IPS-15b (cell line): ENCODE measurements around the gene UBAC2.
"Not testable (repeated sequence)": the region's sequence is repeated elsewhere in the genome, so short reads cannot be mapped to it uniquely, and the experiment has no call there.

Experiments
- H3K27me3 ChIP-seq: one replicate; pipeline ENCODE4 v1.6.1; 2013; ENCODE audit warnings: low read length; ENCODE audit not compliant: control insufficient read depth, insufficient read depth
- H3K36me3 ChIP-seq: one replicate; pipeline ENCODE4 v1.6.1; 2013; ENCODE audit warnings: low read length; ENCODE audit not compliant: control insufficient read depth, insufficient read depth
- H3K4me1 ChIP-seq: one replicate; pipeline ENCODE4 v1.6.1; 2013; ENCODE audit warnings: mild to moderate bottlenecking, low read length; ENCODE audit not compliant: control insufficient read depth, insufficient read depth
- H3K4me3 ChIP-seq: one replicate; pipeline ENCODE4 v1.5.1; 2013; ENCODE audit warnings: low read depth, low read length
- H3K9ac ChIP-seq: one replicate; pipeline ENCODE4 v1.6.1; 2013; ENCODE audit warnings: low read depth, mild to moderate bottlenecking, low read length
- H3K9me3 ChIP-seq: one replicate; pipeline ENCODE4 v1.6.1; 2013; ENCODE audit warnings: mild to moderate bottlenecking, low read length; ENCODE audit not compliant: control insufficient read depth, insufficient read depth

The UBAC2 gene

GRCh38 chr13:99218969-99219368 is 18.3 kb downstream of the UBAC2 start:
- Histone ChIP-seq H3K4me3 (no peak overlapping the region), H3K36me3 (no peaks in the 10 kb centered on the region), H3K9me3 (no peaks in the 10 kb centered on the region), H3K9ac (no peak overlapping the region), H3K4me1 (peaks cover 9% of the 10 kb centered on the region), H3K27me3 (no peaks in the 10 kb centered on the region)

DNA sequence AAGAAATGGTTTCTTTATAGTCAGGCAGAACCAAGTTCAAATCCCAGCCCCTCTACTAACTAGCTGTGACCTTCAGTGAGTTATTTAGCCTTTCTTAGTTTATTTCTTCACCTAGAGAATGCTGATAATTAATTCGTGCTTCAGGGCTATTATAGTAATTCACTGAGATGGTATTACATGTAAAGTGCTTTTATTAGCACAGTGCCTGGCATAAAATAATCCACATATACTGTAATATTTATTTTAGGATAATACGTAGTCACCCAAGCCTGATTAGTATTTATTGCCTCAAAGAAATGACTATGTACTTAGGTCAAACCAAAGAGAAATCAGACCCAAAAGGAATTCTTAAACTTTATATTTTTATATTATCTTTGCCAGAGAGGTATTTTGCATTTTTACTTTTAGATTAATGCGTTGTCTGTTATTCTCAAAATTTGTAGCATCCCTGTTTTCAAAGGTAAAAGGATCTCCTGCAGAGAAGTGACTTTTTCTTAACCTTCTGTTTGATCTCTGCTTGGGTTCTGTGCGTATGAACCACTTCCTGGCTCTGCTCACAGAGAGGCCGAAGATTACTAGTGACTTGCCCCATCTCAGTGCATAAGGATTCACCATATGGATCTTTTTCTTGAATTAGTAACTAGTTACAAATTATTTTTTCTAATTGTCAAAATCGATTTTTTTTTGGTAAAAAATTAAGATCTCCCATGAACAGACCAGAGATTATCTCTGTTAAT is 19.7 kb downstream of the UBAC2 start:
- Histone ChIP-seq H3K36me3 (no peaks in the 10 kb centered on the region), H3K27me3 (no peaks in the 10 kb centered on the region), H3K9me3 (no peaks in the 10 kb centered on the region), H3K4me1 (no peaks in the 10 kb centered on the region), H3K4me3 (no peak overlapping the region), H3K9ac (no peak overlapping the region)

DNA sequence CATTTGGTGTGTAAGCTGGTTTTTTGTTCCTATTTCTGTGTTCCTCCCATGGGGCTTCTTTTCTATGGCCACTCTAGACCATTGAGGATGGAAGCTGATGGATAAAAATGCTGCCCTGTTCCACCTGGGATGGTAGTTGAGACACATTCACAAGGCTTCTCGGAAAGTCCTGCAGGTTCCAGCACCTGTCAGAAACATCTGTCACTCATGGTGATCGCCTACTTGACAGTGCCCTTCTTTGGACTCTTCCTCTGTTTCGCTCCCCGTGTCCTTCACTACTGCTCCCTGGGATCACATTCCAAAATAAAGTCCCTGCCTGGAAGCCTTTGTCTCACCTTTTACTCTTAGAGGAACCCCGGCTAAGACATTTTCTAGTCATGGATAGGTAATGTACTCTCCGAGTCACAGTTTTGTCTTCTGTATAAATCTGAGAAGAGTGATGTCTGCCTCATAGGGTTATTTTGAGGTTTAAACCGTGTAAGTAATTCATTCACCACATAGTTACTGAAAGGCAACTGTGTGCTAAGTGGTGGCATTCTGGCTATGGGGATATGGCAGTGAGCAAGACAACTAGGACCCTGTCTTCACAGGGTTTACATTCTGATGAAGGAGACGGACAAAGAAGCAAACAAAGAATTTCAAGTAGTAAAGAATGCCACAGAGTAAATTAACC is 21.0 kb downstream of the UBAC2 start:
- Histone ChIP-seq H3K4me3 (no peak overlapping the region), H3K4me1 (no peaks in the 10 kb centered on the region), H3K9me3 (no peaks in the 10 kb centered on the region), H3K36me3 (no peaks in the 10 kb centered on the region), H3K9ac (no peak overlapping the region), H3K27me3 (no peaks in the 10 kb centered on the region)

DNA sequence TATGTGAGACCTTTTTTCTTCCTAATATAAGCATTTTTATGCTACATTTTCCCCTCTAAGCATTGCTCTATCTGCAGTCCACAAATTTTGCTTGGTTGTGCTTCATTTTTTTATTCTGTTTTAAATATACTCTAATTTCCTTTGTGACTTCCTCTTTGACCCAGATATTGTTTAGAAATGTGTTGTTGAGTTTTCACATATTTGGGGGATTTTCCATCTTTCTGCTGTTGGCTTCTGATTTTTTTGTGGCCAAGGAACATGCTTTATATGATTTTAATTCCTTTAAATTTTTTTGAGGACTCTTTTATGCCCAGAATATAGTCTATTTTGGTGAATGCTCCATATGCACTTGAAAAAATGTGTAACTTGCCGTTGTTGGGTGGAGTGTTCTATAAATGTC is 22.9 kb downstream of the UBAC2 start:
- no peak overlapping the region for H3K9ac ChIP-seq
- H3K9me3 ChIP-seq, result no peaks in the 10 kb centered on the region
- H3K27me3 ChIP-seq, result no peaks in the 10 kb centered on the region
- H3K36me3 ChIP-seq, result no peaks in the 10 kb centered on the region
- no peaks in the 10 kb centered on the region for H3K4me1 ChIP-seq
- no peak overlapping the region for H3K4me3 ChIP-seq

DNA sequence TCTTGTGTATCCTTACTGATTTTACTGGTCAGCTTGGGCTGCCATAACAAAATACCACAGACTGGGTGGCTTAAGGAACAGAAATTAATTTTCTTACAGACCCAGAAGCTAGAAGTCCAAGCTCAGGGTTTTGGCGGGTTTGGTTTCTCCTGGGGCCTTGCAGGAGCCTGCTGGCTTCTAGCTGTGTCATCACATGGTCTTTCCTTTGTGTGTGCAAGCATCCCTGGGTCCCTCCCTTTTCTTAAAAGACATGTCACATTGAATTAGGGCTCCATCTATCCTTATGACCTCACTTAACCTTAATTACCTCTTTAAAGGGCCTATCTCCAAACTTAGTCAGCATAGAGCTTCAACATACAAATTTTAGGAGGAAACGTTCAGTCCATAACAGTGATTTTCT is 23.4 kb downstream of the UBAC2 start:
- Histone ChIP-seq H3K36me3 (no peaks in the 10 kb centered on the region), H3K4me3 (no peak overlapping the region), H3K27me3 (no peaks in the 10 kb centered on the region), H3K9ac (no peak overlapping the region), H3K4me1 (peaks cover 2% of the 10 kb centered on the region), H3K9me3 (no peaks in the 10 kb centered on the region)

DNA sequence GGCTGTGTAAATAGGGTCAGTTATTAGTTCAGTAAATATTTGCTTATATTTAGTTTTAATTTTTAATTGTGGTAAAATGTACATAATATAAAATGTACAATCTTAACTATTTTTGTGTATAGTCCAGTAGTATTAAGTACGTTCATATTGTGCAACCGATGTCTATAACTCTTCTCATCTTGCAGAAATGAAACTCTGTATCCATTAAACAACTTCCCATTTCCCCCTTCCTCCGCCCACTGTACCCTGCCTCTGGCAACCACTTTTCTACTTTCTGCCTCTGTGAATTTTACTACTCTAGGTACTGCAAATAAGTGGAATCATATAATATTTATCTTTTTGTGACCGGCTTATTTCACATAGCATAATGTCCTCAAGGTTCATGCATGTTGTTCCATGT is 24.4 kb downstream of the UBAC2 start:
- H3K4me1 ChIP-seq, result peaks cover 4% of the 10 kb centered on the region
- no peak overlapping the region for H3K9ac ChIP-seq
- no peaks in the 10 kb centered on the region for H3K27me3 ChIP-seq
- no peaks in the 10 kb centered on the region for H3K36me3 ChIP-seq
- H3K4me3 ChIP-seq, result no peak overlapping the region
- no peaks in the 10 kb centered on the region for H3K9me3 ChIP-seq

DNA sequence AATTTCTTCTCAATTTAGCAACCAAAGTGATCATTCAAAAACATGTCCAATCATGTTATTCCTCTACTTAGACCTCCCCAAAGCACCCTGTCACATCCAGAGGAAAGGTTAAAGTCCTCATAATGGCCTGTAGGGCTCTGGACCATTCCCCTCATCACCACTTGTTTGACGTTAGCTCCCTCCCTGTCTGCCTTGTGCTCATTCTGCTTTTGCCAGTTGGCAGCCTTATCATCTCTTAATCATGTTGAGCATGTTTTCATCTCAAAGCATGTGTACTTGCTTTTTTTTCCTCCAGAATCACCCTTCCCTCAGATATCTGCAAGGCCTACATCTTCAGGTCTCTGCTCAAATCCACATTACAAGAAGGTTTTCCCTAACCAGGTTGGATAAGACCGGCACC is 25.9 kb downstream of the UBAC2 start:
- Histone ChIP-seq H3K4me1 (peaks cover 4% of the 10 kb centered on the region), H3K9ac (no peak overlapping the region), H3K4me3 (no peak overlapping the region), H3K27me3 (no peaks in the 10 kb centered on the region), H3K36me3 (no peaks in the 10 kb centered on the region), H3K9me3 (no peaks in the 10 kb centered on the region)

DNA sequence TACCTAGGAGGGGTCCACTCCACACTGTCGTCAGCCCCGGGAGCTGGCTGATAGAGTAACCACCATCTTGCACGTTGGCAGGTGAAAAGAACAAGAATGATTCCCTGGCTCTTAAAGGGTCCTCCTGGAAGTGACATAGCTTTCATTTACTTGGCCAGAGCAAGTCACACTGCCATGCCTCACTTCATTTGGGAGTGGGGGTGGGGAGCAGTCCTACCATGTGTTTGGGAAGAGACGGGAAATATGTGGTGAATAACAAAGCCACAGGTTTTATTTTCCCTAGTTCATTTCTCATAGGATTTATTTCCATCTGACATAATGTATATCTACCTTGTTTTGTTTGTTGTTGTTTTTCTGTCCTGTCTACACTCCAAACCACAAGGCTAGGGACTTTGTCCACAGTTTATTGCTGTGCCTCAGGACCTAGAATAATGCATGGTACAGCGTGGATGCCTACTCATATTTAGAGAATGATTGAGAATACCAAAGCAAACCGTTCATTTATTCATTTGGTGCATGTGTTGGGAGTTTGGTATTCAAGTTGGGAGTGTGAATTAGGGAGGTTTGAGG is 26.8 kb downstream of the UBAC2 start:
- Histone ChIP-seq H3K9ac (no peak overlapping the region), H3K4me1 (peaks cover 4% of the 10 kb centered on the region), H3K4me3 (no peak overlapping the region), H3K36me3 (no peaks in the 10 kb centered on the region), H3K9me3 (no peaks in the 10 kb centered on the region), H3K27me3 (no peaks in the 10 kb centered on the region)

- H3K4me3 ChIP-seq, result no peak overlapping the region
- peaks cover 4% of the 10 kb centered on the region for H3K4me1 ChIP-seq
- no peaks in the 10 kb centered on the region for H3K9me3 ChIP-seq
- H3K27me3 ChIP-seq, result no peaks in the 10 kb centered on the region
- H3K9ac ChIP-seq, result no peak overlapping the region
- no peaks in the 10 kb centered on the region for H3K36me3 ChIP-seq
Observed at GRCh38 chr13:99227909-99228688, 27.4 kb downstream of the UBAC2 start.

GRCh38 chr13:99228737-99229691 is 28.4 kb downstream of the UBAC2 start:
- Histone ChIP-seq H3K4me3 (no peak overlapping the region), H3K9me3 (no peaks in the 10 kb centered on the region), H3K4me1 (peaks cover 4% of the 10 kb centered on the region), H3K9ac (no peak overlapping the region), H3K27me3 (no peaks in the 10 kb centered on the region), H3K36me3 (no peaks in the 10 kb centered on the region)

DNA sequence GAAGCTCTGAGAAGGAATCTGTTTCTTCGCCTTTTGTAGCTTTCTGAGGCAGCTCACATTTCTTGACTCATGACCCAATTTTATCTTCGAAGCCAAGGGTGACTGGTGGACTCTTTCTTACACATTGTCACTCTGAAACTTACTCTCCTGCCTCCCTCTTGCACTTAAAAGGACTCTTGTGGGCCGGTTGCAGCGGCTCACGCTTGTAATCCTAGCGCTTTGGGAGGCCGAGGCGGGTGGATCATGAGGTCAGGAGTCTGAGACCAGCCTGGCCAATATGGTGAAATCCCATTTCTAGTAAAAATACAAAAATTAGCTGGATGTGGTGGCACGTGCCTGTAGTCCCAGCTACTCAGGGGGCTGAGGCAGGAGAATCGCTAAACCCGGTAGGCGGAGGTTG is 29.9 kb downstream of the UBAC2 start:
- H3K4me1 ChIP-seq, H3K36me3 ChIP-seq, H3K4me3 ChIP-seq, H3K9ac ChIP-seq, H3K27me3 ChIP-seq, H3K9me3 ChIP-seq: not testable (repeated sequence)
